ENCODE results near the gene SPTBN1.

SPTBN1 gene

DNA sequence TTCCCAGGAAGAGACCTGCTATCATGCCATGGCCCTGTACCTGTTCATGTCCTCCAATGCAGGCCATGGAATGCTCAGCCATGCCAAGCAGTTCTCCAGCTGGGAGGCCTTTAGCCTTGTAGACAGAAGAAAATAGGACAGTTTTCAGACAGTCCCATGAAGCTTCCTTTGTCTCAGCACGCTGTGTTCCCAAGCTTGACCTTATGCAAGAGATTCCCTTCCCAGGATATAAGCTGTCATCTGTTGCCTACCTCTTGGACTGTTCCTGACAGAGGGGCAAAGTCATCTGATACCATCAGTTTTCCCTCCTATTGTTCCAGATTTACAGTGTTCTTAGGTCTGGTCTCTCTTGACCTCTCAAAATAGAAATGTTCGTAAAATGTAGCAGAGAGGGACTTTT is 170.8 kb downstream of the SPTBN1 start:
- TF ChIP-seq YY1 (IDR thresholded peaks at IDR 0.05; ENCODE audit: low read depth) (no peak), TAF1 (IDR thresholded peaks at IDR 0.05; ENCODE audit: low read depth) (no peak), CREB1 (IDR thresholded peaks at IDR 0.05; ENCODE audit: low read depth) (no peak), RAD21 (IDR thresholded peaks at IDR 0.05; ENCODE audit: low read depth) (no peak), EP300 (IDR thresholded peaks at IDR 0.05; ENCODE audit: borderline replicate concordance) (no peak), ZBTB7A (IDR thresholded peaks at IDR 0.05; ENCODE audit: low read depth) (no peak), FOXM1 (IDR thresholded peaks at IDR 0.05; ENCODE audit: borderline replicate concordance, low read depth) (no peak), TEAD4 (IDR thresholded peaks at IDR 0.05) (no peak), TCF12 (IDR thresholded peaks at IDR 0.05; ENCODE audit: low read depth) (no peak), EGR1 (IDR thresholded peaks at IDR 0.05) (no peak), CEBPB (IDR thresholded peaks at IDR 0.05) (no peak), NFIC (IDR thresholded peaks at IDR 0.05) (no peak)
- TF ChIP-seq, protein P1, sequence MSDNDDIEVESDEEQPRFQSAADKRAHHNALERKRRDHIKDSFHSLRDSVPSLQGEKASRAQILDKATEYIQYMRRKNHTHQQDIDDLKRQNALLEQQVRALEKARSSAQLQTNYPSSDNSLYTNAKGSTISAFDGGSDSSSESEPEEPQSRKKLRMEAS (IDR thresholded peaks at IDR 0.05): no peak

DNA sequence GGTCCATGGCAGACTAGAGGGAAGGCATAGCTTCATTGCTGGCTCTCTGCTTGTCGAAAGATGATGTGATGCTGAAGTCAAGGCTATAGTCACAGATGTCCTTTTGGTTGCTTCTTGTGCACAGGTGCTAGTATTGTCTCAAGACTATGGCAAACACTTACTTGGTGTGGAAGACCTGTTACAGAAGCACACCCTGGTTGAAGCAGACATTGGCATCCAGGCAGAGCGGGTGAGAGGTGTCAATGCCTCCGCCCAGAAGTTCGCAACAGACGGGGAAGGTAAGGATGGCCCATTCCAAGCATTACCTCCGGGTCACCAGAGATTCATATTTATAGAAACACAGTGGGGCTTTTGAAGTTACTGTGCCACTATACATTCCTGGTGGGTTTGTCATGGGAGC is 171.8 kb downstream of the SPTBN1 start:
- no peak for TF ChIP-seq YY1 (IDR thresholded peaks at IDR 0.05; ENCODE audit: low read depth)
- TF ChIP-seq, protein P1 (IDR thresholded peaks at IDR 0.05): no peak
- no peak for TF ChIP-seq NFIC (IDR thresholded peaks at IDR 0.05)
- TF ChIP-seq EP300 (IDR thresholded peaks at IDR 0.05; ENCODE audit: borderline replicate concordance): no peak
- no peak for TF ChIP-seq TEAD4 (IDR thresholded peaks at IDR 0.05)
- TF ChIP-seq, protein P2, sequence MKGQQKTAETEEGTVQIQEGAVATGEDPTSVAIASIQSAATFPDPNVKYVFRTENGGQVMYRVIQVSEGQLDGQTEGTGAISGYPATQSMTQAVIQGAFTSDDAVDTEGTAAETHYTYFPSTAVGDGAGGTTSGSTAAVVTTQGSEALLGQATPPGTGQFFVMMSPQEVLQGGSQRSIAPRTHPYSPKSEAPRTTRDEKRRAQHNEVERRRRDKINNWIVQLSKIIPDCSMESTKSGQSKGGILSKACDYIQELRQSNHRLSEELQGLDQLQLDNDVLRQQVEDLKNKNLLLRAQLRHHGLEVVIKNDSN (IDR thresholded peaks at IDR 0.05): no peak
- no peak for TF ChIP-seq EGR1 (IDR thresholded peaks at IDR 0.05)
- no peak for TF ChIP-seq TCF12 (IDR thresholded peaks at IDR 0.05; ENCODE audit: low read depth)
- TF ChIP-seq REST (IDR thresholded peaks at IDR 0.05; ENCODE audit: low read depth): no peak

- no peak for TF ChIP-seq FOXM1 (IDR thresholded peaks at IDR 0.05; ENCODE audit: borderline replicate concordance, low read depth)
- no peak for TF ChIP-seq CREB1 (IDR thresholded peaks at IDR 0.05; ENCODE audit: low read depth)
- no peak for TF ChIP-seq REST (IDR thresholded peaks at IDR 0.05; ENCODE audit: low read depth)
- TF ChIP-seq TAF1 (IDR thresholded peaks at IDR 0.05; ENCODE audit: low read depth): no peak
- TF ChIP-seq RAD21 (IDR thresholded peaks at IDR 0.05; ENCODE audit: low read depth): no peak
- no peak for TF ChIP-seq EGR1 (IDR thresholded peaks at IDR 0.05)
- no peak for TF ChIP-seq CEBPB (IDR thresholded peaks at IDR 0.05)
- TF ChIP-seq NFIC (IDR thresholded peaks at IDR 0.05): no peak
- no peak for TF ChIP-seq YY1 (IDR thresholded peaks at IDR 0.05; ENCODE audit: low read depth)
- TF ChIP-seq TEAD4 (IDR thresholded peaks at IDR 0.05): no peak
- no peak for TF ChIP-seq EP300 (IDR thresholded peaks at IDR 0.05; ENCODE audit: borderline replicate concordance)
- TF ChIP-seq, protein P1 (IDR thresholded peaks at IDR 0.05): no peak
Measured at GRCh38 chr2:54628418-54628817, 172.3 kb downstream of the SPTBN1 start.

DNA sequence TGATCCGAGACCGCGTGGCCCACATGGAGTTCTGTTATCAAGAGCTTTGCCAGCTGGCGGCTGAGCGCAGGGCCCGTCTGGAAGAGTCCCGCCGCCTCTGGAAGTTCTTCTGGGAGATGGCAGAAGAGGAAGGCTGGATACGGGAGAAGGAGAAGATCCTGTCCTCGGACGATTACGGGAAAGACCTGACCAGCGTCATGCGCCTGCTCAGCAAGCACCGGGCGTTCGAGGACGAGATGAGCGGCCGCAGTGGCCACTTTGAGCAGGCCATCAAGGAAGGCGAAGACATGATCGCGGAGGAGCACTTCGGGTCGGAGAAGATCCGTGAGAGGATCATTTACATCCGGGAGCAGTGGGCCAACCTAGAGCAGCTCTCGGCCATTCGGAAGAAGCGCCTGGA is 172.8 kb downstream of the SPTBN1 start:
- no peak for TF ChIP-seq CEBPB (IDR thresholded peaks at IDR 0.05)
- no peak for TF ChIP-seq YY1 (IDR thresholded peaks at IDR 0.05; ENCODE audit: low read depth)
- no peak for TF ChIP-seq FOXM1 (IDR thresholded peaks at IDR 0.05; ENCODE audit: borderline replicate concordance, low read depth)
- no peak for TF ChIP-seq NFIC (IDR thresholded peaks at IDR 0.05)
- no peak for TF ChIP-seq RAD21 (IDR thresholded peaks at IDR 0.05; ENCODE audit: low read depth)
- no peak for TF ChIP-seq EGR1 (IDR thresholded peaks at IDR 0.05)
- no peak for TF ChIP-seq CREB1 (IDR thresholded peaks at IDR 0.05; ENCODE audit: low read depth)
- no peak for TF ChIP-seq EP300 (IDR thresholded peaks at IDR 0.05; ENCODE audit: borderline replicate concordance)
- TF ChIP-seq ZBTB7A (IDR thresholded peaks at IDR 0.05; ENCODE audit: low read depth): no peak
- no peak for TF ChIP-seq TEAD4 (IDR thresholded peaks at IDR 0.05)
- TF ChIP-seq, protein P2 (IDR thresholded peaks at IDR 0.05): no peak
- TF ChIP-seq REST (IDR thresholded peaks at IDR 0.05; ENCODE audit: low read depth): no peak
- TF ChIP-seq, protein P1 (IDR thresholded peaks at IDR 0.05): no peak
- TF ChIP-seq TCF12 (IDR thresholded peaks at IDR 0.05; ENCODE audit: low read depth): no peak
- no peak for TF ChIP-seq TAF1 (IDR thresholded peaks at IDR 0.05; ENCODE audit: low read depth)
